Endodermal cell (in vitro differentiated cells): ENCODE measurements around the gene GTPBP6. TPM values are rescaled to one million over a fixed set of nuclear protein-coding genes. Genes with fewer than 3 reads are reported as not detected.

Experiments
- DNase-seq: peaks from one replicate; pipeline ENCODE4 v3.0.0-alpha.2; 2017
- H3K27ac ChIP-seq: 2 replicates; pipeline ENCODE4 v1.5.1; 2013; ENCODE audit warnings: mild to moderate bottlenecking, low read depth, low read length, moderate library complexity
- H3K27me3 ChIP-seq: 2 replicates; pipeline ENCODE4 v1.6.1; 2013; ENCODE audit warnings: mild to moderate bottlenecking, low read length, moderate library complexity; ENCODE audit not compliant: insufficient read depth, control insufficient read depth, poor library complexity, severe bottlenecking
- H3K36me3 ChIP-seq: 2 replicates; pipeline ENCODE4 v1.7.0; 2013; ENCODE audit warnings: mild to moderate bottlenecking, low read length, moderate library complexity; ENCODE audit not compliant: control insufficient read depth, insufficient read depth
- H3K4me1 ChIP-seq: one replicate; pipeline ENCODE4 v1.7.0; 2013; ENCODE audit warnings: low read length; ENCODE audit not compliant: control insufficient read depth, insufficient read depth
- H3K4me3 ChIP-seq: 2 replicates; pipeline ENCODE4 v1.5.1; 2013; ENCODE audit warnings: mild to moderate bottlenecking, low read length, moderate library complexity
- H3K9ac ChIP-seq: 2 replicates; pipeline ENCODE4 v1.6.1; 2013; ENCODE audit warnings: mild to moderate bottlenecking, low read length, moderate library complexity; ENCODE audit not compliant: poor library complexity, severe bottlenecking; ENCODE audit errors: extremely low read depth
- H3K9me3 ChIP-seq: 2 replicates; pipeline ENCODE4 v1.6.1; 2013; ENCODE audit warnings: mild to moderate bottlenecking, low read length, moderate library complexity; ENCODE audit not compliant: control insufficient read depth
- H3K27ac Mint-ChIP-seq: 2 replicates; pipeline ENCODE4 v1.8.0; 2020; ENCODE audit warnings: mixed read lengths
- H3K27me3 Mint-ChIP-seq: 2 replicates; pipeline ENCODE4 v1.8.0; 2021; ENCODE audit warnings: mild to moderate bottlenecking, mixed read lengths; ENCODE audit not compliant: insufficient read depth
- H3K36me3 Mint-ChIP-seq: 2 replicates; pipeline ENCODE4 v1.8.0; 2020; ENCODE audit warnings: low read depth, mixed read lengths
- H3K4me1 Mint-ChIP-seq: 2 replicates; pipeline ENCODE4 v1.8.0; 2020; ENCODE audit warnings: mixed read lengths
- H3K4me3 Mint-ChIP-seq: 2 replicates; pipeline ENCODE4 v1.8.0; 2020; ENCODE audit warnings: mild to moderate bottlenecking, moderate library complexity, mixed read lengths
- H3K9me3 Mint-ChIP-seq: 2 replicates; pipeline ENCODE4 v1.8.0; 2020; ENCODE audit warnings: mild to moderate bottlenecking, mixed read lengths
- CTCF ChIP-seq: fragments of 200-600 bp; sonication (generic); conservative IDR thresholded peaks from 2 replicates; pipeline ENCODE4 v1.5.0; 2021; ENCODE audit warnings: antibody characterized with exemption, mild to moderate bottlenecking
- WGBS, 2 experiments: methylation state at CpG; one replicate each; pipeline versions ENCODE4 v1.1.5 to v1.1.7; 2013; ENCODE audit warnings: missing lambda C conversion rate in 2 of 2, mixed read lengths in 1 of 2; ENCODE audit not compliant: insufficient coverage in 1 of 2, insufficient read length in 1 of 2; 5-methylcytosine and 5-hydroxymethylcytosine counted together
- total RNA-seq, 2 donors: library from RNA; stranded (reverse); fragmentation: NEBNext Ultra II Directional in 1 of 2; extraction: Animal tissue kit (Norgen Biotek cat#: 25700) in 1 of 2; gene quantifications; 2 replicates in 1 of 2; 3 replicates in 1 of 2; pipeline ENCODE4 v1.2.1, GENCODE V29; 2021

Gene GTPBP6
- total RNA-seq, 2 donors from 2014 or later: 58.8 to 61.0 TPM

GRCh38 chrX:332916-333610 lies 14.5 kb upstream of the GTPBP6 start:
- H3K27ac Mint-ChIP-seq: no peak overlapping the region
- H3K27me3 Mint-ChIP-seq: no peaks in the 10 kb centered on the region
- no peak overlapping the region for H3K4me3 ChIP-seq
- H3K36me3 ChIP-seq: peaks cover 7% of the 10 kb centered on the region
- no peak overlapping the region for H3K9ac ChIP-seq
- no peaks in the 10 kb centered on the region for H3K4me1 ChIP-seq
- no peak for DNase-seq
- 92 to 96% methylated on average over 21 to 33 of the region's 33 CpGs for WGBS, 2 experiments
- H3K27me3 ChIP-seq: no peaks in the 10 kb centered on the region
- H3K4me1 Mint-ChIP-seq: no peaks in the 10 kb centered on the region
- TF ChIP-seq CTCF: no peak
- H3K9me3 ChIP-seq: no peaks in the 10 kb centered on the region
- H3K36me3 Mint-ChIP-seq: peaks cover 30% of the 10 kb centered on the region
- no peak overlapping the region for H3K4me3 Mint-ChIP-seq
- H3K27ac ChIP-seq: no peak overlapping the region
- peaks cover 8% of the 10 kb centered on the region for H3K9me3 Mint-ChIP-seq

GRCh38 chrX:332496-332860 lies 13.9 kb upstream of the GTPBP6 start:
- H3K4me1 ChIP-seq: no peaks in the 10 kb centered on the region

GRCh38 chrX:331825-332495 lies 13.4 kb upstream of the GTPBP6 start:
- Mint-ChIP-seq H3K4me3 (no peak overlapping the region), H3K4me1 (no peaks in the 10 kb centered on the region), H3K27me3 (no peaks in the 10 kb centered on the region), H3K27ac (no peak overlapping the region), H3K9me3 (peaks cover 4% of the 10 kb centered on the region), H3K36me3 (peaks cover 20% of the 10 kb centered on the region)
- Histone ChIP-seq H3K36me3 (no peaks in the 10 kb centered on the region), H3K4me3 (no peak overlapping the region), H3K4me1 (no peaks in the 10 kb centered on the region), H3K9ac (no peak overlapping the region), H3K27me3 (no peaks in the 10 kb centered on the region), H3K9me3 (no peaks in the 10 kb centered on the region), H3K27ac (no peak overlapping the region)
- 85 to 98% methylated on average over 17 to 35 of the region's 35 CpGs for WGBS, 2 experiments
- TF ChIP-seq CTCF: no peak
- DNase-seq: no peak

More at GRCh38 chrX:332496-332860, 13.9 kb upstream of the GTPBP6 start:
- Histone ChIP-seq H3K9ac (no peak overlapping the region), H3K27me3 (no peaks in the 10 kb centered on the region), H3K27ac (no peak overlapping the region), H3K36me3 (peaks cover 1% of the 10 kb centered on the region), H3K4me3 (no peak overlapping the region), H3K9me3 (no peaks in the 10 kb centered on the region)
- no peak for TF ChIP-seq CTCF
- no peak for DNase-seq
- no peak overlapping the region for H3K27ac Mint-ChIP-seq
- H3K27me3 Mint-ChIP-seq: no peaks in the 10 kb centered on the region
- H3K9me3 Mint-ChIP-seq: peaks cover 4% of the 10 kb centered on the region
- H3K4me1 Mint-ChIP-seq: no peaks in the 10 kb centered on the region
- H3K4me3 Mint-ChIP-seq: no peak overlapping the region
- peaks cover 24% of the 10 kb centered on the region for H3K36me3 Mint-ChIP-seq
- WGBS, 2 experiments: 86 to 91% methylated on average over 13 to 23 of the region's 23 CpGs
